ENCODE data around the gene USF1.

- TF ChIP-seq EZH2 (IDR thresholded peaks at IDR 0.05; ENCODE audit: borderline replicate concordance, low read depth, low read length, poor library complexity, severe bottlenecking): no peak
- no peak for TF ChIP-seq CTCF (conservative IDR thresholded peaks at IDR 0.05; ENCODE audit: low read depth, low read length)
These were observed 33.8 kb upstream of the USF1 start for GRCh38 chr1:161079436-161080110.
